A549 (cell line): ENCODE results near the gene SCN5A. TPM values are rescaled to one million over a fixed set of nuclear protein-coding genes. Genes with fewer than 3 reads are reported as not detected.

Source experiments
- ATAC-seq, 2 experiments: fragments of 200-7000 bp in 1 of 2; fragments of >200 bp in 1 of 2; cut with Nextera tagmentation in 1 of 2; cut with Tn5 transposase in 1 of 2; 3 replicates each; pipeline versions ENCODE4 v1.8.0 to v1.9.1; 2018 to 2020; ENCODE audit warnings: mild to moderate bottlenecking in 1 of 2, moderate library complexity in 1 of 2
- CTCF ChIA-PET: fragments of 300-600 bp; sonication (Branson Sonifier 250); formaldehyde crosslinking; extraction: SDS; loops from one replicate; lab custom pipeline; 2021; ENCODE audit warnings: antibody characterized with exemption, inconsistent platforms; lab: Yijun Ruan, JAX
- POLR2A ChIA-PET: fragments of 350-600 bp; formaldehyde crosslinking; extraction: SDS; loops from one replicate; lab custom pipeline; 2021; ENCODE audit warnings: antibody characterized with exemption, inconsistent platforms; lab: Yijun Ruan, JAX
- DNase-seq, 2 experiments: peaks; one replicate each; pipeline versions ENCODE4 v3.0.0 to v3.0.0-alpha.2; 2011 to 2016; ENCODE audit warnings: low read depth in 1 of 2, low spot score in 1 of 2
- FAIRE-seq: peaks from 2 replicates; lab custom pipeline; 2011; peaks lifted over from hg19 to GRCh38; lab: Jason Lieb, UNC
- H3K27ac ChIP-seq, 2 experiments: fragments of >200 bp; sonication (Bioruptor Twin); formaldehyde crosslinking; 3 replicates each; pipeline ENCODE4 v1.5.1; 2016 to 2017
- H3K4me1 ChIP-seq: fragments of >200 bp; sonication (Bioruptor Twin); formaldehyde crosslinking; 3 replicates; pipeline ENCODE4 v1.6.1; 2016
- H3K4me2 ChIP-seq: fragments of >200 bp; sonication (Bioruptor Twin); formaldehyde crosslinking; 3 replicates; pipeline ENCODE4 v1.6.1; 2016
- H3K4me3 ChIP-seq: fragments of >200 bp; sonication (Bioruptor Twin); formaldehyde crosslinking; 3 replicates; pipeline ENCODE4 v1.5.1; 2016
- H3K9me3 ChIP-seq: fragments of >200 bp; sonication (Bioruptor Twin); formaldehyde crosslinking; 3 replicates; pipeline ENCODE4 v1.6.1; 2016
- EHF ChIP-seq: fragments of 250-450 bp; sonication (Bioruptor Pico); IDR thresholded peaks from 2 replicates; pipeline ENCODE4 v1.5.0; 2020; ENCODE audit warnings: mild to moderate bottlenecking
- HOXA7 ChIP-seq: fragments of 250-450 bp; sonication (Bioruptor Pico); IDR thresholded peaks from 2 replicates; pipeline ENCODE4 v1.5.0; 2020; ENCODE audit warnings: mild to moderate bottlenecking, moderate library complexity
- POLR2AphosphoS2 ChIP-seq: conservative IDR thresholded peaks from 2 replicates; pipeline ENCODE4 v1.6.1; 2012; ENCODE audit warnings: low read length, improper control_type of control experiment, inconsistent platforms
- RNF2 ChIP-seq: fragments of 200-600 bp; sonication (generic); IDR thresholded peaks from 2 replicates; pipeline ENCODE4 v1.6.1; 2016; ENCODE audit warnings: low read depth, mild to moderate bottlenecking, antibody characterized with exemption, moderate library complexity, borderline replicate concordance
- SREBF2 ChIP-seq: fragments of 450-650 bp; IDR thresholded peaks from 2 replicates; pipeline ENCODE4 v1.6.1; 2014; ENCODE audit warnings: mild to moderate bottlenecking, moderate library complexity
- USF2 ChIP-seq: fragments of 450-650 bp; IDR thresholded peaks from 2 replicates; pipeline ENCODE4 v1.6.1; 2014; ENCODE audit warnings: antibody characterized with exemption
- WGBS: methylation state at CpG from one replicate; pipeline ENCODE4 v1.1.6; 2017; ENCODE audit errors: missing lambda C conversion rate; 5-methylcytosine and 5-hydroxymethylcytosine counted together
- polyA plus RNA-seq, 4 experiments: library from polyadenylated mRNA; depleted of rRNA in 3 of 4; stranded (reverse); fragments of >200 nt; fragmentation: RNase III in 1 of 4; extraction: RNeasy Plus Mini Kit Qiagen cat#74134 plus additional on column Dnase treatment in 1 of 4; gene quantifications; 2 replicates in 3 of 4; 3 replicates in 1 of 4; pipeline ENCODE4 v1.2.3, GENCODE V29; 2011 to 2017
- small RNA-seq, 6 experiments: library from RNA; depleted of rRNA; stranded (forward); fragments of <200 nt; gene quantifications; one replicate each; pipeline ENCODE3, GENCODE V24; 2012

SCN5A gene
- polyA plus RNA-seq, 2 of the 4 experiments (the other 2 are of a cell fraction), result 0.09 to 0.19 TPM

- FAIRE-seq, result no peak
- H3K27ac ChIP-seq, result no peak overlapping the region
- no peaks in the 10 kb centered on the region for H3K4me1 ChIP-seq
- 83% methylated on average over 2 of the region's 2 CpGs for WGBS
- H3K9me3 ChIP-seq, result no peaks in the 10 kb centered on the region
- DNase-seq, result no peak
- POLR2A ChIA-PET, result no interaction called here
- CTCF ChIA-PET, result interaction anchor here (1.2 to 5.4 kb wide), 3 partner anchors 11 to 337 kb away, joined by 3 to 30 read pairs (median 12); partner anchors contain the start of gene EXOG
- H3K4me2 ChIP-seq, result no peak overlapping the region
- no peak overlapping the region for H3K4me3 ChIP-seq
- TF ChIP-seq HOXA7 (CRISPR knock-in tag) (no peak), POLR2AphosphoS2 (no peak), SREBF2 (no peak), EHF (CRISPR knock-in tag) (no peak), RNF2 (no peak), USF2 (no peak)
- ATAC-seq, result no peak
These were observed 142.4 kb downstream of the SCN5A start for GRCh38 chr3:38507120-38507519.

DNA sequence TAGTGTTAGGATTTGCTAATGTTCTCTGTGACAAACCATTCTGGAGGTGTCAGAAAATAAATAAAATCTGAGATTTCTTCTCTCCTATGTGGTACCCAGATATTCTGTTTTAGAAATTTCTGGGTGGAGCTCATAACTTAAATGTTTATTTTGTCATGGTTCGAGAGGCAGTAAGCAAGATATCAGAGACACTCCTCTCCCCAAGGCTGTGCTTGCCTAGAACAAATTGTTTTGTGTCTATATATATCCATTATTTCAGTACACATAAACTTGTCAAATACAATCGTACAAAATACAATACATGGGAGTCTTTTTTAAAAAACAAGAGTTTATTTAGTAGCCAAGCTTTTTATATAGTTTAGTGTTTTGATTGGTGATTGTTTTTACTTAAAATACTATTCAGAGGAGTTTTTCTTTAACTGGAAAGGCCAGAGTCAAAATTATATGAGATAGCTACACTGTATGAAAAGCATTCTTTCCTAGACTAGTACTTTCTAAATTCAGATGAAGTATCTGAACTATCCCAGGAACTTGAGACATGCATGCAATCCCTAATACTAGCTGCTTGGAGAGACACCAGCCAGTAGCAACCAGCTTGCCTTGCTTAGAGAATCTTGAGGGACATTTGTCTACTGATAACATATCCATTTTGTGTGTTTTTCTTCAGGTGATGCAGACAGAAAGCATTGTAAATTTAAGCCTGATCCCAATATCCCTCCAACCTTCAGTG is 148.6 kb downstream of the SCN5A start:
- Histone ChIP-seq H3K4me3 (no peak overlapping the region), H3K27ac (no peak overlapping the region), H3K9me3 (no peaks in the 10 kb centered on the region), H3K4me2 (no peak overlapping the region), H3K4me1 (peaks cover 6% of the 10 kb centered on the region; the same call in 1 of the 3 replicates)
- DNase-seq (no peak), ATAC-seq (no peak), FAIRE-seq (no peak)
- ChIA-PET CTCF (interaction anchor here (0.7 to 4.1 kb wide), 6 partner anchors 12 to 154 kb away, joined by 3 to 31 read pairs (median 3); partner anchors contain the start of gene XYLB), POLR2A (no interaction called here)
- 89% methylated on average over 2 of the region's 2 CpGs for WGBS
- TF ChIP-seq EHF (CRISPR knock-in tag), result no peak
- no peak for TF ChIP-seq HOXA7 (CRISPR knock-in tag)
- TF ChIP-seq POLR2AphosphoS2, result no peak

Small RNA genes lying within 50 kb of the gene (small RNA-seq; reads per million reads assigned to genes)
- gene RF00019, result 0 reads per million in 6 experiments

Other genes with a start within 250 kb of the SCN5A start
- 2.8 and 3.5 TPM in 2 replicates for gene ACVR2B, start 195.8 kb downstream of the SCN5A start, polyA plus RNA-seq (2011; rRNA removed)
- 1.2 to 1.3 TPM (median 1.2 TPM) in 3 replicates for gene ACVR2B, start 195.8 kb downstream of the SCN5A start, polyA plus RNA-seq (2017; fragmentation: RNase III; extraction: RNeasy Plus Mini Kit Qiagen cat#74134 plus additional on column Dnase treatment)
- 16.6 and 17.1 TPM in 2 replicates for gene EXOG, start 153.3 kb downstream of the SCN5A start, polyA plus RNA-seq (2011; rRNA removed)
- 11.2 to 16.0 TPM (median 12.9 TPM) in 3 replicates for gene EXOG, start 153.3 kb downstream of the SCN5A start, polyA plus RNA-seq (2017; fragmentation: RNase III; extraction: RNeasy Plus Mini Kit Qiagen cat#74134 plus additional on column Dnase treatment)
- not detected in 2 replicates for gene SCN10A, start 166.5 kb upstream of the SCN5A start, polyA plus RNA-seq (2011; rRNA removed)
- not detected in 3 replicates for gene SCN10A, start 166.5 kb upstream of the SCN5A start, polyA plus RNA-seq (2017; fragmentation: RNase III; extraction: RNeasy Plus Mini Kit Qiagen cat#74134 plus additional on column Dnase treatment)